Measurements from ENCODE around the gene CUEDC2.
A peak's percentile ranks its signal among the peaks of the same experiment; 100 is the strongest.

CUEDC2 gene

GRCh38 chr10:102432162-102432950, at the start of gene CUEDC2:
Gene CUEDC2 (minus strand): TSS chr10:102432574. CDS start chr10:102425188, 7,386 bp downstream.
- DNase-seq (ENCODE audit: low read depth in 2 of 2) = peak; percentile 96

GRCh38 chr10:102480396-102480795, 48.0 kb upstream of the CUEDC2 start:
- DNase-seq (ENCODE audit: low read depth in 2 of 2) = no peak

- DNase-seq (ENCODE audit: low read depth in 2 of 2) = no peak
Observed at GRCh38 chr10:102479651-102480050, 47.3 kb upstream of the CUEDC2 start.

GRCh38 chr10:102476466-102477141, 44.2 kb upstream of the CUEDC2 start:
- DNase-seq (ENCODE audit: low read depth in 2 of 2) = no peak

GRCh38 chr10:102475451-102476040, 43.2 kb upstream of the CUEDC2 start:
- DNase-seq (ENCODE audit: low read depth in 2 of 2) = no peak

- no peak for DNase-seq (ENCODE audit: low read depth in 2 of 2)
Observed at GRCh38 chr10:102473445-102474331, 41.3 kb upstream of the CUEDC2 start.

- DNase-seq (ENCODE audit: low read depth in 2 of 2) = no peak
Observed at GRCh38 chr10:102470579-102471546, 38.5 kb upstream of the CUEDC2 start.

GRCh38 chr10:102468683-102469082, 36.3 kb upstream of the CUEDC2 start:
- DNase-seq (ENCODE audit: low read depth in 2 of 2) = no peak

- no peak for DNase-seq (ENCODE audit: low read depth in 2 of 2)
Observed at GRCh38 chr10:102467971-102468438, 35.6 kb upstream of the CUEDC2 start.

- DNase-seq (ENCODE audit: low read depth in 2 of 2) = no peak
Observed at GRCh38 chr10:102467318-102467717, 34.9 kb upstream of the CUEDC2 start.

- no peak for DNase-seq (ENCODE audit: low read depth in 2 of 2)
Observed at GRCh38 chr10:102465466-102465865, 33.1 kb upstream of the CUEDC2 start.

- no peak for DNase-seq (ENCODE audit: low read depth in 2 of 2)
Observed at GRCh38 chr10:102463983-102464382, 31.6 kb upstream of the CUEDC2 start.

GRCh38 chr10:102462512-102463054, 30.2 kb upstream of the CUEDC2 start:
- no peak for DNase-seq (ENCODE audit: low read depth in 2 of 2)

- DNase-seq (ENCODE audit: low read depth in 2 of 2) = peak; percentile 45 to 47
Observed at GRCh38 chr10:102461187-102462054, 29.0 kb upstream of the CUEDC2 start.

GRCh38 chr10:102460836-102461186, 28.4 kb upstream of the CUEDC2 start:
- DNase-seq (ENCODE audit: low read depth in 2 of 2) = no peak

GRCh38 chr10:102458656-102459055, 26.3 kb upstream of the CUEDC2 start:
- no peak for DNase-seq (ENCODE audit: low read depth in 2 of 2)

GRCh38 chr10:102457591-102458150, 25.3 kb upstream of the CUEDC2 start:
- no peak for DNase-seq (ENCODE audit: low read depth in 2 of 2)

- peak; percentile 56 to 57 for DNase-seq (ENCODE audit: low read depth in 2 of 2)
Observed at GRCh38 chr10:102455893-102456471, 23.6 kb upstream of the CUEDC2 start.

Measured in fibroblast of skin of left quadriceps (primary cell).